Upper lobe of right lung (tissue), 1 donor: Measurements from ENCODE around the gene ZEB2. TPM values are rescaled to one million over a fixed set of nuclear protein-coding genes. Genes with fewer than 3 reads are reported as not detected.

Experiments used
- ATAC-seq: fragments of 200-7000 bp; cut with Tn5 transposase; one replicate; pipeline ENCODE4 v1.9.1; 2020; ENCODE audit warnings: mild to moderate bottlenecking, moderate library complexity
- DNase-seq: peaks from one replicate; pipeline ENCODE4 v3.0.0-alpha.2; 2020
- H3K27ac ChIP-seq: fragments of 200-600 bp; one replicate; pipeline ENCODE4 v1.8.0; 2022
- H3K27me3 ChIP-seq: fragments of 200-600 bp; one replicate; pipeline ENCODE4 v1.8.0; 2022; ENCODE audit warnings: mild to moderate bottlenecking
- H3K36me3 ChIP-seq: fragments of 200-600 bp; one replicate; pipeline ENCODE4 v1.8.0; 2022
- H3K4me1 ChIP-seq: fragments of 200-600 bp; one replicate; pipeline ENCODE4 v1.8.0; 2022
- H3K4me3 ChIP-seq: fragments of 200-600 bp; one replicate; pipeline ENCODE4 v1.8.0; 2022; ENCODE audit warnings: mild to moderate bottlenecking
- H3K9me3 ChIP-seq: fragments of 200-600 bp; one replicate; pipeline ENCODE4 v1.8.0; 2022
- CTCF ChIP-seq: fragments of 200-600 bp; IDR thresholded peaks from one replicate; pipeline ENCODE4 v1.8.0; 2022; ENCODE audit warnings: antibody characterized with exemption
- intact Hi-C: fragments of 100-400 bp; cut with DNase I; formaldehyde crosslinking; loops from one replicate; pipeline ENCODE4 v1.11.0; 2022
- total RNA-seq: library from RNA; stranded (reverse); fragmentation: NEBNext Ultra II Directional; extraction: Animal tissue kit (Norgen Biotek cat#: 25700); gene quantifications from one replicate; pipeline ENCODE4 v1.2.1, GENCODE V29; 2021
- donor health status: DM: no; HTN: yes; CAD: no; lungs with severe emphysema.

Gene ZEB2
- total RNA-seq, 1 donor from 2014 or later = 178 TPM

GRCh38 chr2:144357623-144358373, 162.1 kb downstream of the ZEB2 start:
- intact Hi-C loops = no loop called here
- ATAC-seq (peak; percentile 55), DNase-seq (no peak)
- Histone ChIP-seq H3K27ac (no peak overlapping the region), H3K36me3 (no peaks in the 10 kb centered on the region), H3K4me3 (no peak overlapping the region), H3K9me3 (no peaks in the 10 kb centered on the region), H3K27me3 (no peaks in the 10 kb centered on the region), H3K4me1 (no peaks in the 10 kb centered on the region)
- no peak for TF ChIP-seq CTCF

GRCh38 chr2:144356402-144356801, 163.5 kb downstream of the ZEB2 start:
- intact Hi-C loops = no loop called here
- Histone ChIP-seq H3K27ac (no peak overlapping the region), H3K27me3 (no peaks in the 10 kb centered on the region), H3K9me3 (no peaks in the 10 kb centered on the region), H3K4me1 (no peaks in the 10 kb centered on the region), H3K36me3 (no peaks in the 10 kb centered on the region), H3K4me3 (no peak overlapping the region)
- peak; percentile 90 for ATAC-seq
- DNase-seq = no peak
- TF ChIP-seq CTCF = no peak

- intact Hi-C loops = no loop called here
Observed at GRCh38 chr2:144354953-144355352, 165.0 kb downstream of the ZEB2 start.

GRCh38 chr2:144351687-144352086, 168.2 kb downstream of the ZEB2 start:
- DNase-seq (no peak), ATAC-seq (no peak)
- no peaks in the 10 kb centered on the region for H3K4me1 ChIP-seq
- no peaks in the 10 kb centered on the region for H3K36me3 ChIP-seq
- TF ChIP-seq CTCF = no peak
- H3K9me3 ChIP-seq = no peaks in the 10 kb centered on the region
- H3K4me3 ChIP-seq = no peak overlapping the region
- intact Hi-C loops = no loop called here
- H3K27me3 ChIP-seq = no peaks in the 10 kb centered on the region
- H3K27ac ChIP-seq = no peak overlapping the region

More at GRCh38 chr2:144354953-144355352, 165.0 kb downstream of the ZEB2 start:
- Histone ChIP-seq H3K4me1 (no peaks in the 10 kb centered on the region), H3K36me3 (no peaks in the 10 kb centered on the region), H3K4me3 (no peak overlapping the region), H3K9me3 (no peaks in the 10 kb centered on the region), H3K27ac (no peak overlapping the region), H3K27me3 (no peaks in the 10 kb centered on the region)
- DNase-seq (no peak), ATAC-seq (peak; percentile 42)
- no peak for TF ChIP-seq CTCF

- Histone ChIP-seq H3K27me3 (no peaks in the 10 kb centered on the region), H3K4me1 (no peaks in the 10 kb centered on the region), H3K9me3 (no peaks in the 10 kb centered on the region), H3K27ac (no peak overlapping the region), H3K36me3 (no peaks in the 10 kb centered on the region), H3K4me3 (no peak overlapping the region)
- intact Hi-C loops = no loop called here
- TF ChIP-seq CTCF = no peak
- DNase-seq (no peak), ATAC-seq (no peak)
Observed at GRCh38 chr2:144350151-144350802, 169.6 kb downstream of the ZEB2 start.
